Brain pericyte (primary cell): ENCODE data around the gene TMEM220.
"Not testable (repeated sequence)": the region's sequence is repeated elsewhere in the genome, so short reads cannot be mapped to it uniquely, and the experiment has no call there.

ENCODE experiments used
- DNase-seq: peaks from one replicate; pipeline ENCODE4 v3.0.0-alpha.2; 2012; ENCODE audit warnings: low read depth, low spot score

Gene TMEM220

GRCh38 chr17:10728331-10728892, 1.4 kb downstream of the TMEM220 start:
- no peak for DNase-seq

- DNase-seq = no peak
Observed at GRCh38 chr17:10727192-10727591, 2.6 kb downstream of the TMEM220 start.

- no peak for DNase-seq
Observed at GRCh38 chr17:10726196-10726595, 3.6 kb downstream of the TMEM220 start.

- no peak for DNase-seq
Observed at GRCh38 chr17:10725262-10725661, 4.6 kb downstream of the TMEM220 start.

GRCh38 chr17:10724546-10725195, 5.2 kb downstream of the TMEM220 start:
- no peak for DNase-seq

GRCh38 chr17:10718547-10718946, 11.3 kb downstream of the TMEM220 start:
- DNase-seq = no peak

- no peak for DNase-seq
Observed at GRCh38 chr17:10716218-10716617, 13.6 kb downstream of the TMEM220 start.

GRCh38 chr17:10713318-10713717, 16.5 kb downstream of the TMEM220 start:
- no peak for DNase-seq

- DNase-seq = no peak
Observed at GRCh38 chr17:10705727-10706126, 24.1 kb downstream of the TMEM220 start.

GRCh38 chr17:10702574-10702973, 27.2 kb downstream of the TMEM220 start:
- no peak for DNase-seq

GRCh38 chr17:10699856-10700255, 30.0 kb downstream of the TMEM220 start:
- DNase-seq = no peak

- DNase-seq = no peak
Observed at GRCh38 chr17:10698096-10698818, 31.6 kb downstream of the TMEM220 start.

- peak; percentile 69 for DNase-seq
Observed at GRCh38 chr17:10697092-10698081, 32.4 kb downstream of the TMEM220 start, which contains the start of the genes ADPRM and SCO1. ADPRM (plus strand) TSS chr17:10697594; CDS start chr17:10704927, 7,333 bp downstream. SCO1 (minus strand) TSS chr17:10697533; CDS start chr17:10697507, 26 bp downstream.

GRCh38 chr17:10695875-10696407, 33.9 kb downstream of the TMEM220 start:
- DNase-seq = not testable (repeated sequence)

- no peak for DNase-seq
Observed at GRCh38 chr17:10687499-10687898, 42.3 kb downstream of the TMEM220 start.

GRCh38 chr17:10683853-10684252, 46.0 kb downstream of the TMEM220 start:
- DNase-seq = no peak

- no peak for DNase-seq
Observed at GRCh38 chr17:10681866-10682446, 47.9 kb downstream of the TMEM220 start.

- DNase-seq = no peak
Observed at GRCh38 chr17:10674704-10675103, 55.1 kb downstream of the TMEM220 start.

GRCh38 chr17:10673312-10673711, 56.5 kb downstream of the TMEM220 start:
- DNase-seq = no peak

- no peak for DNase-seq
Observed at GRCh38 chr17:10668775-10669174, 61.0 kb downstream of the TMEM220 start.

GRCh38 chr17:10666906-10667305, 62.9 kb downstream of the TMEM220 start:
- DNase-seq = no peak
